AG04450 (cell line): Measurements from ENCODE around the gene PKD1. TPM values are rescaled to one million over a fixed set of nuclear protein-coding genes. Genes with fewer than 3 reads are reported as not detected.

Experiments used
- CTCF ChIA-PET: fragments of 300-600, 350-600 bp; formaldehyde crosslinking; extraction: SDS; loops from one replicate; lab custom pipeline; 2022; ENCODE audit warnings: antibody characterized with exemption, inconsistent platforms; lab: Charles Lee
- POLR2A ChIA-PET: fragments of 350-600 bp; formaldehyde crosslinking; extraction: SDS; loops from one replicate; lab custom pipeline; 2021; ENCODE audit warnings: antibody characterized with exemption, inconsistent platforms; lab: Yijun Ruan, JAX
- DNase-seq: peaks from one replicate; pipeline ENCODE4 v3.0.0-alpha.2; 2011; ENCODE audit warnings: low read depth, low spot score
- H3K27ac ChIP-seq: one replicate; pipeline ENCODE4 v1.5.1; 2012; ENCODE audit warnings: low read depth, low read length, control low read depth
- H3K27me3 ChIP-seq: one replicate; pipeline ENCODE4 v1.6.0; 2012; ENCODE audit warnings: low read length; ENCODE audit not compliant: control insufficient read depth, insufficient read depth
- H3K4me3 ChIP-seq: 2 replicates; pipeline ENCODE4 v1.5.1; 2011; ENCODE audit warnings: mild to moderate bottlenecking, low read depth, low read length, control low read depth
- H3K9me3 ChIP-seq: 2 replicates; pipeline ENCODE4 v1.5.1; 2012; ENCODE audit warnings: low read length; ENCODE audit not compliant: control insufficient read depth, insufficient read depth
- CTCF ChIP-seq: IDR thresholded peaks from 2 replicates; pipeline ENCODE4 v1.5.1; 2011; ENCODE audit warnings: low read depth, low read length, control low read depth, inconsistent platforms
- polyA plus RNA-seq: library from polyadenylated mRNA; depleted of rRNA; stranded (reverse); fragments of >200 nt; gene quantifications from 2 replicates; pipeline ENCODE4 v1.2.3, GENCODE V29; 2011

Gene PKD1
- polyA plus RNA-seq, 1 experiment = 16.1 TPM

GRCh38 chr16:2174396-2175131 lies 38.9 kb upstream of the PKD1 start:
- Histone ChIP-seq H3K4me3 (no peak overlapping the region), H3K9me3 (peaks cover 7% of the 10 kb centered on the region; the same call in 1 of the 2 replicates), H3K27me3 (no peaks in the 10 kb centered on the region), H3K27ac (no peak overlapping the region)
- CTCF ChIA-PET = no interaction called here
- POLR2A ChIA-PET = interaction anchor here (1.3 kb wide), 1 partner anchor 19 kb away, joined by 5 read pairs; the partner anchor contains the start of gene TRAF7
- DNase-seq = no peak
- no peak for TF ChIP-seq CTCF

GRCh38 chr16:2173916-2174315 lies 38.2 kb upstream of the PKD1 start:
- TF ChIP-seq CTCF = no peak
- H3K27ac ChIP-seq = no peak overlapping the region
- H3K9me3 ChIP-seq = peaks cover 7% of the 10 kb centered on the region; the same call in 1 of the 2 replicates
- no peak overlapping the region for H3K4me3 ChIP-seq
- H3K27me3 ChIP-seq = no peaks in the 10 kb centered on the region
- CTCF ChIA-PET = no interaction called here
- no peak for DNase-seq
- POLR2A ChIA-PET = interaction anchor here (2.8 kb wide), 1 partner anchor 18 kb away, joined by 13 read pairs; the partner anchor contains the start of gene TRAF7

- ChIA-PET POLR2A (interaction anchor here (2.8 kb wide), 1 partner anchor 18 kb away, joined by 13 read pairs; the partner anchor contains the start of gene TRAF7), CTCF (no interaction called here)
- no peak for DNase-seq
- no peak overlapping the region for H3K27ac ChIP-seq
- H3K9me3 ChIP-seq = peaks cover 5% of the 10 kb centered on the region; the same call in 1 of the 2 replicates
- no peak for TF ChIP-seq CTCF
- H3K27me3 ChIP-seq = no peaks in the 10 kb centered on the region
- no peak overlapping the region for H3K4me3 ChIP-seq
These were observed 37.7 kb upstream of the PKD1 start for GRCh38 chr16:2173366-2173765.

- Histone ChIP-seq H3K9me3 (peaks cover 4% of the 10 kb centered on the region; the same call in 1 of the 2 replicates), H3K4me3 (no peak overlapping the region), H3K27me3 (no peaks in the 10 kb centered on the region), H3K27ac (no peak overlapping the region)
- no peak for TF ChIP-seq CTCF
- no peak for DNase-seq
- CTCF ChIA-PET = no interaction called here
- POLR2A ChIA-PET = interaction anchor here (2.8 kb wide), 1 partner anchor 17 kb away, joined by 13 read pairs; the partner anchor contains the start of gene TRAF7
These were observed 37.1 kb upstream of the PKD1 start for GRCh38 chr16:2172688-2173335.
